Hematopoietic multipotent progenitor cell (in vitro differentiated cells): ENCODE data around the gene DDB1. TPM values are rescaled to one million over a fixed set of nuclear protein-coding genes. Genes with fewer than 3 reads are reported as not detected.

ENCODE experiments used
- DNase-seq, 3 donors: peaks; one replicate each; pipeline ENCODE4 v3.0.0-alpha.2; 2011 to 2015; ENCODE audit warnings: low read depth in 2 of 3, low spot score in 2 of 3
- total RNA-seq: library from RNA; depleted of rRNA; stranded (reverse); fragments of >200 nt; gene quantifications from one replicate; pipeline ENCODE4 v1.2.3, GENCODE V29; 2012

Gene DDB1
- total RNA-seq, 1 donor = 194 TPM

GRCh38 chr11:61302550-61302949 is 30.4 kb downstream of the DDB1 start:
- no peak for DNase-seq

- DNase-seq = no peak
These were observed 34.2 kb downstream of the DDB1 start for GRCh38 chr11:61298663-61299244.

- no peak for DNase-seq
These were observed 35.2 kb downstream of the DDB1 start for GRCh38 chr11:61297746-61298145.

- no peak for DNase-seq
These were observed 35.6 kb downstream of the DDB1 start for GRCh38 chr11:61297341-61297740.

GRCh38 chr11:61295596-61295926 is 37.3 kb downstream of the DDB1 start:
- no peak for DNase-seq

GRCh38 chr11:61294717-61295595 is 37.9 kb downstream of the DDB1 start, which contains the start of gene VWCE:
Gene VWCE (minus strand): TSS chr11:61295316. CDS start chr11:61295037, 279 bp downstream.
- peak; percentile 21 to 82 (median 75) for DNase-seq

- peak in 2 of 3 donors; percentile 48 to 58 for DNase-seq
These were observed 38.8 kb downstream of the DDB1 start for GRCh38 chr11:61293867-61294716.

- DNase-seq = no peak
These were observed 40.5 kb downstream of the DDB1 start for GRCh38 chr11:61292356-61292755.

GRCh38 chr11:61290905-61291690 is 41.8 kb downstream of the DDB1 start:
- DNase-seq = no peak

- peak in 2 of 3 donors; percentile 13 to 17 for DNase-seq
These were observed 45.4 kb downstream of the DDB1 start for GRCh38 chr11:61287338-61287977.

GRCh38 chr11:61283613-61284012 is 49.3 kb downstream of the DDB1 start:
- no peak for DNase-seq

GRCh38 chr11:61281581-61282250 is 51.2 kb downstream of the DDB1 start:
- DNase-seq = peak in 2 of 3 donors; percentile 15 to 26

GRCh38 chr11:61280883-61281580 is 51.9 kb downstream of the DDB1 start:
- no peak for DNase-seq

GRCh38 chr11:61279934-61280659 is 52.8 kb downstream of the DDB1 start:
- DNase-seq = no peak

- no peak for DNase-seq
These were observed 54.9 kb downstream of the DDB1 start for GRCh38 chr11:61278001-61278470.

- DNase-seq = no peak
These were observed 55.5 kb downstream of the DDB1 start for GRCh38 chr11:61277186-61278000.

- no peak for DNase-seq
These were observed 57.7 kb downstream of the DDB1 start for GRCh38 chr11:61275191-61275590.
